ENCODE results near the gene FAM83F. TPM values are rescaled to one million over a fixed set of nuclear protein-coding genes. Genes with fewer than 3 reads are reported as not detected.

FAM83F gene
- total RNA-seq, 1 experiment from 2014 or later = 33.1 TPM

GRCh38 chr22:40082184-40082583, 87.4 kb downstream of the FAM83F start:
- H3K4me3 Mint-ChIP-seq (ENCODE audit: unreplicated experiment) = no peak overlapping the region
- TF ChIP-seq CTCF (IDR thresholded peaks at IDR 0.05; ENCODE audit: unreplicated experiment) = no peak
- intact Hi-C loops (cut with micrococcal nuclease) = no loop called here
- H3K27me3 Mint-ChIP-seq (ENCODE audit: insufficient read depth, unreplicated experiment) = no peaks in the 10 kb centered on the region
- no peak overlapping the region for H3K27ac Mint-ChIP-seq (ENCODE audit: low read depth, unreplicated experiment)
- CTCF ChIA-PET = no interaction called here
- no peak for DNase-seq (ENCODE audit: unreplicated experiment)
- H3K4me1 Mint-ChIP-seq (ENCODE audit: insufficient read depth, unreplicated experiment) = peaks cover 2% of the 10 kb centered on the region
- POLR2A ChIA-PET = no interaction called here
- no peaks in the 10 kb centered on the region for H3K36me3 Mint-ChIP-seq (ENCODE audit: insufficient read depth, unreplicated experiment)
- H3K9me3 Mint-ChIP-seq (ENCODE audit: unreplicated experiment) = no peaks in the 10 kb centered on the region
- BruUV-seq (replicated peaks) = no TSS peak

GRCh38 chr22:40083794-40084193, 89.0 kb downstream of the FAM83F start:
- intact Hi-C loops (cut with micrococcal nuclease) = no loop called here
- BruUV-seq (replicated peaks) = no TSS peak
- H3K27ac Mint-ChIP-seq (ENCODE audit: low read depth, unreplicated experiment) = no peak overlapping the region
- H3K27me3 Mint-ChIP-seq (ENCODE audit: insufficient read depth, unreplicated experiment) = no peaks in the 10 kb centered on the region
- no peak for DNase-seq (ENCODE audit: unreplicated experiment)
- CTCF ChIA-PET = no interaction called here
- H3K36me3 Mint-ChIP-seq (ENCODE audit: insufficient read depth, unreplicated experiment) = no peaks in the 10 kb centered on the region
- H3K9me3 Mint-ChIP-seq (ENCODE audit: unreplicated experiment) = no peaks in the 10 kb centered on the region
- no peaks in the 10 kb centered on the region for H3K4me1 Mint-ChIP-seq (ENCODE audit: insufficient read depth, unreplicated experiment)
- no peak overlapping the region for H3K4me3 Mint-ChIP-seq (ENCODE audit: unreplicated experiment)
- POLR2A ChIA-PET = no interaction called here
- TF ChIP-seq CTCF (IDR thresholded peaks at IDR 0.05; ENCODE audit: unreplicated experiment) = no peak

DNA sequence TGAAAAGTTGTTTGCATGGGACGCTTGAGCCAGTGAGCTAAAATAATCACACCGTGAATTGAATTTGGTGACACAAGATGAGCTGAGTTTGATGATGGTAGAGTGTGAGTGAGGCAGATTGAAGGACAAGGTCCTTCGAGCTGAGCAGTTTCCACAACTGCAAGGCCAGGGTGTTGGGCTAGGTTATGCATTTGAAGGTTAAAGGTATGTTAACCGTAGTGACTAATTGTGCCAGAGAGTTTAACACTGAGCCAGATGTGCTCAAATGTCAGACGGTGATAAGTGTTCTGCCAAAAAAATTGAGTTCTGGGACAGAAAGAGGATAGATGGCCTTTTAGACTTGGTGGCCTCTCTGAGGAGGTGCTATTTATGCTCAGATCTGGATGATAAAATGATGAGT, 89.5 kb downstream of the FAM83F start:
- intact Hi-C loops (cut with micrococcal nuclease) = no loop called here
- Mint-ChIP-seq H3K27ac (ENCODE audit: low read depth, unreplicated experiment) (no peak overlapping the region), H3K4me3 (ENCODE audit: unreplicated experiment) (no peak overlapping the region), H3K27me3 (ENCODE audit: insufficient read depth, unreplicated experiment) (no peaks in the 10 kb centered on the region), H3K4me1 (ENCODE audit: insufficient read depth, unreplicated experiment) (no peaks in the 10 kb centered on the region), H3K9me3 (ENCODE audit: unreplicated experiment) (no peaks in the 10 kb centered on the region), H3K36me3 (ENCODE audit: insufficient read depth, unreplicated experiment) (no peaks in the 10 kb centered on the region)
- CTCF ChIA-PET = interaction anchor here (0.5 kb wide), 1 partner anchor 39 kb away, joined by 4 read pairs; no protein-coding TSS in a partner anchor
- DNase-seq (ENCODE audit: unreplicated experiment) = no peak
- BruUV-seq (replicated peaks) = no TSS peak
- POLR2A ChIA-PET = no interaction called here
- no peak for TF ChIP-seq CTCF (IDR thresholded peaks at IDR 0.05; ENCODE audit: unreplicated experiment)

DNA sequence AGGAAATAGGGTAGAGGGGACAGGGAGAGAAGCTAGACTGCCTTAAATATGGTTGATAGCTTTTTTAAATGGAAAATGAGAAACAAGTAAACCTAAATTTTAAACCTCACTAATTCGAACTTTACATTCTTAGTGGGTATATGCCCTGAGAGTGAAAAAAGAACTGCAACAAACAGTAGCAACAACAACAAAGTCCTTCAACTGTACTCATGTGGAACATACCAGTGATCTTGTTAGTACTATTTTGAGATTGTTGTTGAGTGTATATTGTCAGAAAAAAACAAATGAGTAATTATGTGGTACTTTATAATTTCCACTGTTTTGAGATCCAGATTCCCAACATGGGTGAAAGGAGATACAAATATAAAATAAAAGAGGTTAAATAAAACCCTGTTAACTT, 94.1 kb downstream of the FAM83F start:
- H3K27ac Mint-ChIP-seq (ENCODE audit: low read depth, unreplicated experiment) = no peak overlapping the region
- intact Hi-C loops (cut with micrococcal nuclease) = no loop called here
- ChIA-PET POLR2A (interaction anchor here (1.4 to 2.0 kb wide), 2 partner anchors 11 to 89 kb away, joined by 3 to 5 read pairs; partner anchors contain the start of gene TNRC6B), CTCF (interaction anchor here (0.6 to 0.8 kb wide), 2 partner anchors 17 to 328 kb away, joined by 3 read pairs; no protein-coding TSS in a partner anchor)
- no peaks in the 10 kb centered on the region for H3K27me3 Mint-ChIP-seq (ENCODE audit: insufficient read depth, unreplicated experiment)
- no peaks in the 10 kb centered on the region for H3K36me3 Mint-ChIP-seq (ENCODE audit: insufficient read depth, unreplicated experiment)
- no peak for DNase-seq (ENCODE audit: unreplicated experiment)
- TF ChIP-seq CTCF (IDR thresholded peaks at IDR 0.05; ENCODE audit: unreplicated experiment) = no peak
- BruUV-seq (replicated peaks) = no TSS peak
- H3K4me3 Mint-ChIP-seq (ENCODE audit: unreplicated experiment) = no peak overlapping the region
- H3K9me3 Mint-ChIP-seq (ENCODE audit: unreplicated experiment) = no peaks in the 10 kb centered on the region
- H3K4me1 Mint-ChIP-seq (ENCODE audit: insufficient read depth, unreplicated experiment) = no peaks in the 10 kb centered on the region

Other genes starting within 250 kb of the FAM83F start
- not detected in 2 replicates for gene ENTHD1, start 101.2 kb upstream of the FAM83F start, total RNA-seq (2022)
- 0.12 TPM in 1 of 2 replicates, not detected in the other for gene GRAP2, start 93.9 kb upstream of the FAM83F start, total RNA-seq (2022)
- gene TMA7B, start 34.6 kb upstream of the FAM83F start, total RNA-seq (2022) = not detected in 2 replicates
- 27.1 and 39.3 TPM in 2 replicates for gene TNRC6B, start 183.0 kb downstream of the FAM83F start, total RNA-seq (2022)

Measured in MCF 10A (cell line).